Right atrium auricular region (tissue), 2 donors: Measurements from ENCODE around the gene PRSS23. TPM values are rescaled to one million over a fixed set of nuclear protein-coding genes. Genes with fewer than 3 reads are reported as not detected.
A peak's percentile ranks its signal among the peaks of the same experiment; 100 is the strongest.

Experiments used
- DNase-seq: peaks from one replicate; pipeline ENCODE4 v3.0.0-alpha.2; 2019; ENCODE audit warnings: low spot score
- H3K27ac ChIP-seq, 2 donors: fragments of 200-600 bp; sonication (generic); 1 replicate in 1 of 2; 2 replicates in 1 of 2; pipeline ENCODE4 v1.5.1; 2016 to 2019
- H3K27me3 ChIP-seq, 2 donors: fragments of 200-600 bp; sonication (generic); one replicate each; pipeline versions ENCODE4 v1.5.1 to v1.6.0; 2017 to 2019
- H3K36me3 ChIP-seq: fragments of 200-600 bp; sonication (generic); one replicate; pipeline ENCODE4 v1.5.1; 2016
- H3K4me1 ChIP-seq, 2 donors: fragments of 200-600 bp; sonication (generic); one replicate each; pipeline versions ENCODE4 v1.5.1 to v1.6.0; 2017 to 2019
- H3K4me3 ChIP-seq, 2 donors: fragments of 200-600 bp; sonication (generic); 1 replicate in 1 of 2; 2 replicates in 1 of 2; pipeline ENCODE4 v1.5.1; 2017 to 2019; ENCODE audit warnings: mild to moderate bottlenecking in 1 of 2, moderate library complexity in 1 of 2
- H3K9me3 ChIP-seq, 2 donors: fragments of 200-600 bp; sonication (generic); one replicate each; pipeline ENCODE4 v1.5.1; 2019
- total RNA-seq, 2 donors: library from RNA; depleted of rRNA; stranded (reverse); fragments of >200 nt; gene quantifications; one replicate each; pipeline ENCODE4 v1.1.0, GENCODE V29; 2016
- TF ChIP-seq, protein P1 (sequence below), 2 donors: fragments of 200-600 bp; sonication (generic); IDR thresholded peaks; one replicate each; pipeline ENCODE4 v1.5.1; 2019; ENCODE audit warnings: antibody characterized with exemption in 2 of 2

The PRSS23 gene, protein sequence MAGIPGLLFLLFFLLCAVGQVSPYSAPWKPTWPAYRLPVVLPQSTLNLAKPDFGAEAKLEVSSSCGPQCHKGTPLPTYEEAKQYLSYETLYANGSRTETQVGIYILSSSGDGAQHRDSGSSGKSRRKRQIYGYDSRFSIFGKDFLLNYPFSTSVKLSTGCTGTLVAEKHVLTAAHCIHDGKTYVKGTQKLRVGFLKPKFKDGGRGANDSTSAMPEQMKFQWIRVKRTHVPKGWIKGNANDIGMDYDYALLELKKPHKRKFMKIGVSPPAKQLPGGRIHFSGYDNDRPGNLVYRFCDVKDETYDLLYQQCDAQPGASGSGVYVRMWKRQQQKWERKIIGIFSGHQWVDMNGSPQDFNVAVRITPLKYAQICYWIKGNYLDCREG
- total RNA-seq: 10 to 100 TPM; 22.1 to 41.4 TPM

DNA sequence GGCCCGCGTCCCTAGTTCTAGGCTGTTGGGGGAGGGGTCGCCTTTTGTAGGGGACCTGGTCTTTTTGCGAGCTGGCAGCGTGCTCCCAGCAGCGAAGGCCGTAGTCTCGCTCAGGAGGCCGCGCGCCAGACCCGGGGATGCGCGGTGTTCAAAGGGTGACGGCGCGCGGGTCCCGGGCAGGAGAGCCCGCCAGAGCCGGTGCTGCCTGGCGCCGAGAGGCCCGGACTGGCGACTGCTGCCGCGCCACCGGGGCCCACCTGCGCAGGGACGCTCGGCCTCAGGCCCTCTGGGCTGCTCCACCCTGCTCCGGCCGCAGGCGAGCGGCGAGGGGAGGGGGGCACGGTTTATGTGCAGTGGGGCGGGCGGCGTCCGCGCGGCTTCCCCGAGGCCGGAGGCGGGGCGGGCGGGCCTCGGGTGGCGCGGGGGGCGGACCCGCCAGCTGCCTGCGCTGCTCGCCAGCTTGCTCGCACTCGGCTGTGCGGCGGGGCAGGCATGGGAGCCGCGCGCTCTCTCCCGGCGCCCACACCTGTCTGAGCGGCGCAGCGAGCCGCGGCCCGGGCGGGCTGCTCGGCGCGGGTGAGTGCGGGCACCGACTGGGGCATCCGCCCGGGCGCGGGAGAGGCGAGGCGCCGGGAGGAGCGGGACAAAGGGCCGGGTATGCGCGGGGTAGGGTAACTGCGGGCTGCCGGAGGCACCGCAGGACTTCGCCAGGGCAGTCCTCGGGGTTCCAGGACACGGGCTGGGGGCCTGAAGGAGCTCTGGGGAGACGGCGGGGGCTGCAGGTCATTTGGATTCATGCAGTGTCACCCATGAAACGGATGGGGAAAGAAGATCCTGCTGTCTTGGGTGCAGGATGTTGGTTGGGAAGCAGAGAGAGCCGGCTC is at the start of gene PRSS23:
TSS of gene PRSS23 (plus strand) at position 467 of the 884 bp plus-strand sequence. CDS start 7,102 bp downstream, outside the sequence.
- peaks cover 0 to 31% of the 10 kb centered on the region in 2 donors for H3K4me1 ChIP-seq
- H3K4me3 ChIP-seq: peak within 1 kb of the TSS; percentile 72 to 79
- no peaks in the 10 kb centered on the region for H3K36me3 ChIP-seq
- H3K9me3 ChIP-seq: no peaks in the 10 kb centered on the region
- TF ChIP-seq, protein P1, sequence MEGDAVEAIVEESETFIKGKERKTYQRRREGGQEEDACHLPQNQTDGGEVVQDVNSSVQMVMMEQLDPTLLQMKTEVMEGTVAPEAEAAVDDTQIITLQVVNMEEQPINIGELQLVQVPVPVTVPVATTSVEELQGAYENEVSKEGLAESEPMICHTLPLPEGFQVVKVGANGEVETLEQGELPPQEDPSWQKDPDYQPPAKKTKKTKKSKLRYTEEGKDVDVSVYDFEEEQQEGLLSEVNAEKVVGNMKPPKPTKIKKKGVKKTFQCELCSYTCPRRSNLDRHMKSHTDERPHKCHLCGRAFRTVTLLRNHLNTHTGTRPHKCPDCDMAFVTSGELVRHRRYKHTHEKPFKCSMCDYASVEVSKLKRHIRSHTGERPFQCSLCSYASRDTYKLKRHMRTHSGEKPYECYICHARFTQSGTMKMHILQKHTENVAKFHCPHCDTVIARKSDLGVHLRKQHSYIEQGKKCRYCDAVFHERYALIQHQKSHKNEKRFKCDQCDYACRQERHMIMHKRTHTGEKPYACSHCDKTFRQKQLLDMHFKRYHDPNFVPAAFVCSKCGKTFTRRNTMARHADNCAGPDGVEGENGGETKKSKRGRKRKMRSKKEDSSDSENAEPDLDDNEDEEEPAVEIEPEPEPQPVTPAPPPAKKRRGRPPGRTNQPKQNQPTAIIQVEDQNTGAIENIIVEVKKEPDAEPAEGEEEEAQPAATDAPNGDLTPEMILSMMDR (IDR thresholded peaks at IDR 0.05): peak in 1 of 2 donors; percentile 7
- H3K27me3 ChIP-seq: no peaks in the 10 kb centered on the region
- DNase-seq: no peak
- H3K27ac ChIP-seq: peak within 1 kb of the TSS; percentile 52 to 70

DNA sequence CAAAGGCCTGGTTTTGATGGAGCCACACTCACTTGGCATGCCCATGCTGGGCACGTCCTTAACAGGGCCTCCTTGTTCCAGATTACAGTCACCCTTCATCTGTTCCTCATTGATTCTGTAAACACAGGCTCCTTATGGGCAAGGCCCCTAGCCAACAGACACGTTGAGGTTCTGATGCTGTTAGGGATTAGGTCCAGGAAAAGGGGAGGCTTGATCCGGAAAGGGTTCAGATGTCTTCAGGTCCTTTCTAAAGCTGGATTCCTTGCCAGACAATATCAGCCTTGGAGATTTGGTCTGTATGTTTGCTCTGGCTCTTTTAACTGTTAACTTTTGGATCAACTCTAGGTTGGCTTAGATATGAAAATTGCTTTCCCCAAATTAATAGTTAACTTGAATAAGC is 46.9 kb upstream of the PRSS23 start:
- no peaks in the 10 kb centered on the region for H3K36me3 ChIP-seq
- TF ChIP-seq, protein P1 (IDR thresholded peaks at IDR 0.05): no peak
- no peak for DNase-seq
- H3K9me3 ChIP-seq: no peaks in the 10 kb centered on the region
- H3K27me3 ChIP-seq: no peaks in the 10 kb centered on the region
- H3K27ac ChIP-seq: no peak overlapping the region
- no peak overlapping the region for H3K4me3 ChIP-seq
- no peaks in the 10 kb centered on the region for H3K4me1 ChIP-seq

DNA sequence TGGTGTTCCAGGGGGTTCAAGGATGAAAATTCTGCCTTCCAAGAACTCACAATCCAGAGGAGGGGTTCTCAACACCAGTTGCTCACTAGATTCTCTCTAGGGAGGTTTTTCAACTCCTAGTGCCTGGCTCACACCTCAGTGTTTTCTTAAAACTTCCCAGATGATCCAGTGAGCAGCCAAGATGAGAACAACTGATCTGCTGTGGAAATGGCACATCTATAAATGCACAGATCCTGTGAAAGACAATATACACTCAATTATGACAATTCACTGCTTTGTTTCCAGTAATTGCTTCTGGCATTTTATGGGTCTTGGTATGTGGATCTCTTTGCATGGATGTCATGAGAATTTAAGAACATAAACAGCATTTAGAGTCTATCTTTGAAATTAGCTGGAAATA is 45.2 kb upstream of the PRSS23 start:
- no peak for DNase-seq
- Histone ChIP-seq H3K36me3 (no peaks in the 10 kb centered on the region), H3K27me3 (no peaks in the 10 kb centered on the region), H3K9me3 (no peaks in the 10 kb centered on the region), H3K4me3 (no peak overlapping the region), H3K4me1 (no peaks in the 10 kb centered on the region), H3K27ac (no peak overlapping the region)
- TF ChIP-seq, protein P1 (IDR thresholded peaks at IDR 0.05): no peak

DNA sequence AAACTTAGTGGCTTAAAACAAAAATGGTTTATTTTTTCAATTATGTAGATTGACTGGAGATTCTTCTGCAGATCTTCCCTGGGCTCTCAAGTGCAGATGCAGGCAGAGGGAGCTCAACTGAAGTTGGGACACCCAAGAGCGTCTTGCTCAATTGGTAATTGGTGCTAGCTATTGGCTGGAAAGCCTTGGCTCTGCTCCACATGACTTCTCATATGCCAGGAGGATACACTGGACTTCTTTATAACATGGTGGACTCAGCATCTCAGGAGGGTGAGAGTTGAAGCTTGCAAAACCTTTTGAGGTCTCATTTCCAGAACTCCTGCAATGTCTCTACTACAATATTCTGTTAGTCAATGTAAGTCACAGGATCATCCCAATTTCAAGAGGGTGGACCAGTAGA is 42.2 kb upstream of the PRSS23 start:
- H3K4me1 ChIP-seq: no peaks in the 10 kb centered on the region
- TF ChIP-seq, protein P1 (IDR thresholded peaks at IDR 0.05): no peak
- H3K4me3 ChIP-seq: no peak overlapping the region
- H3K27me3 ChIP-seq: no peaks in the 10 kb centered on the region
- no peaks in the 10 kb centered on the region for H3K9me3 ChIP-seq
- no peak overlapping the region for H3K27ac ChIP-seq
- no peaks in the 10 kb centered on the region for H3K36me3 ChIP-seq
- DNase-seq: no peak

DNA sequence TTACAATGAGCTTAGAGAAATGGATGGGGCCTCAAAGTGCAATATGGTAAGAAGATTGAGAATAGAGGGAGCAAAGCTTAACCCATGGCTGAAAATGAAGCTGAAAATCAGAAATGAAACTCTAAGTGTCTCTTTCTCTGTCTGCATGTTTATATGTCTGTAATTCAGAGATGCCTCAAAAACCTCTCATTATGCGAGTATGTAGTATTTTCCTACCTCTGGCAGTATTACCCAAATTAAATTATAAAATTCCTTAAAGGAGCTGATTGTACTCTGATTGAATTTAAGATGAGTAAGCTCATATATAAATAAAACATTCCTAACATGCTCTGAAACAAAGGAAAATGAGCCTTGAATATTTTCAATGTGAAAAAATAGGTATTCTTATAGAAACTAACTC is 39.8 kb upstream of the PRSS23 start:
- DNase-seq: no peak

More for the DNA sequence above, 39.8 kb upstream of the PRSS23 start:
- Histone ChIP-seq H3K27ac (no peak overlapping the region), H3K27me3 (no peaks in the 10 kb centered on the region), H3K36me3 (no peaks in the 10 kb centered on the region), H3K4me1 (no peaks in the 10 kb centered on the region), H3K4me3 (no peak overlapping the region), H3K9me3 (no peaks in the 10 kb centered on the region)
- TF ChIP-seq, protein P1 (IDR thresholded peaks at IDR 0.05): no peak
